H9 (cell line): Measurements from ENCODE around the gene BACH2. TPM values are rescaled to one million over a fixed set of nuclear protein-coding genes. Genes with fewer than 3 reads are reported as not detected.

Experiments used
- DNase-seq: peaks from one replicate; pipeline ENCODE4 v3.0.0-alpha.2; 2017
- H2AFZ ChIP-seq: one replicate; pipeline ENCODE4 v1.6.1; 2013; ENCODE audit warnings: mild to moderate bottlenecking, low read length, control low read depth, moderate library complexity
- H2AK5ac ChIP-seq: 2 replicates; pipeline ENCODE4 v1.6.1; 2013; ENCODE audit warnings: low read length, control low read depth, mixed read lengths; ENCODE audit not compliant: insufficient read length
- H2BK120ac ChIP-seq: one replicate; pipeline ENCODE4 v1.6.1; 2013; ENCODE audit warnings: low read depth, mild to moderate bottlenecking, low read length, control low read depth, inconsistent platforms; ENCODE audit not compliant: poor library complexity, severe bottlenecking
- H2BK12ac ChIP-seq: 2 replicates; pipeline ENCODE4 v1.6.1; 2013; ENCODE audit warnings: low read length, control low read depth, mixed read lengths, low read depth; ENCODE audit not compliant: insufficient read length
- H2BK15ac ChIP-seq: 2 replicates; pipeline ENCODE4 v1.6.1; 2013; ENCODE audit warnings: low read depth, low read length, control low read depth
- H2BK20ac ChIP-seq: one replicate; pipeline ENCODE4 v1.6.1; 2013; ENCODE audit warnings: low read depth, mild to moderate bottlenecking, low read length, control low read depth, inconsistent platforms; ENCODE audit not compliant: poor library complexity, severe bottlenecking
- H2BK5ac ChIP-seq: 2 replicates; pipeline ENCODE4 v1.6.1; 2013; ENCODE audit warnings: low read length, control low read depth, mixed read lengths; ENCODE audit not compliant: insufficient read length
- H3K14ac ChIP-seq: 2 replicates; pipeline ENCODE4 v1.6.1; 2013; ENCODE audit warnings: low read length, control low read depth; ENCODE audit not compliant: insufficient read depth
- H3K18ac ChIP-seq: 2 replicates; pipeline ENCODE4 v1.6.1; 2013; ENCODE audit warnings: low read depth, mild to moderate bottlenecking, mixed read lengths, low read length, control low read depth; ENCODE audit not compliant: insufficient read length
- H3K23ac ChIP-seq: 2 replicates; pipeline ENCODE4 v1.6.1; 2013; ENCODE audit warnings: low read length, control low read depth, mixed read lengths, low read depth; ENCODE audit not compliant: insufficient read length
- H3K23me2 ChIP-seq: 2 replicates; pipeline ENCODE4 v1.6.1; 2013; ENCODE audit warnings: low read depth, mild to moderate bottlenecking, mixed read lengths, low read length, control low read depth; ENCODE audit not compliant: insufficient read length, poor library complexity, severe bottlenecking
- H3K27ac ChIP-seq: 2 replicates; pipeline ENCODE4 v1.5.1; 2013; ENCODE audit warnings: low read length, control low read depth, mixed read lengths, low read depth; ENCODE audit not compliant: insufficient read length
- H3K27me3 ChIP-seq: 2 replicates; pipeline ENCODE4 v1.6.1; 2013; ENCODE audit warnings: low read length, control low read depth, inconsistent platforms; ENCODE audit not compliant: insufficient read depth
- H3K4ac ChIP-seq: 2 replicates; pipeline ENCODE4 v1.6.1; 2013; ENCODE audit warnings: low read depth, mild to moderate bottlenecking, control low read depth, inconsistent platforms, low read length, moderate library complexity
- H3K4me1 ChIP-seq: 2 replicates; pipeline ENCODE4 v1.6.1; 2013; ENCODE audit warnings: low read length, control low read depth, inconsistent platforms; ENCODE audit not compliant: insufficient read depth
- H3K4me2 ChIP-seq: 2 replicates; pipeline ENCODE4 v1.6.1; 2013; ENCODE audit warnings: low read length, control low read depth, mixed read lengths; ENCODE audit not compliant: insufficient read length, insufficient read depth
- H3K56ac ChIP-seq: 2 replicates; pipeline ENCODE4 v1.6.1; 2013; ENCODE audit warnings: low read depth, mild to moderate bottlenecking, mixed read lengths, low read length, control low read depth; ENCODE audit not compliant: insufficient read length
- H3K79me1 ChIP-seq: 2 replicates; pipeline ENCODE4 v1.6.1; 2013; ENCODE audit warnings: low read depth, mild to moderate bottlenecking, moderate library complexity, low read length, control low read depth, inconsistent platforms; ENCODE audit not compliant: insufficient read depth, poor library complexity, severe bottlenecking
- H3K79me2 ChIP-seq: 2 replicates; pipeline ENCODE4 v1.6.1; 2013; ENCODE audit warnings: low read length, control low read depth, inconsistent platforms; ENCODE audit not compliant: insufficient read depth
- H3K9ac ChIP-seq: 2 replicates; pipeline ENCODE4 v1.6.1; 2013; ENCODE audit warnings: low read length, control low read depth, mixed read lengths; ENCODE audit not compliant: insufficient read length; ENCODE audit errors: extremely low read depth
- H3K9me3 ChIP-seq: one replicate; pipeline ENCODE4 v1.6.1; 2013; ENCODE audit warnings: low read depth, low read length, inconsistent platforms; ENCODE audit not compliant: control insufficient read depth
- H3T11ph ChIP-seq: one replicate; pipeline ENCODE4 v1.6.1; 2013; ENCODE audit warnings: mild to moderate bottlenecking, low read length, control low read depth, inconsistent platforms
- H4K20me1 ChIP-seq: one replicate; pipeline ENCODE4 v1.6.1; 2013; ENCODE audit not compliant: control insufficient read depth, insufficient read length, insufficient read depth
- H4K5ac ChIP-seq: 2 replicates; pipeline ENCODE4 v1.6.1; 2013; ENCODE audit warnings: low read depth, mild to moderate bottlenecking, mixed read lengths, low read length, control low read depth; ENCODE audit not compliant: insufficient read length
- H4K8ac ChIP-seq: replicated peaks from 2 replicates; pipeline ENCODE4 v1.6.1; 2013; ENCODE audit warnings: low read length, control low read depth, mixed read lengths, low read depth; ENCODE audit not compliant: insufficient read length
- H4K91ac ChIP-seq: 2 replicates; pipeline ENCODE4 v1.6.1; 2013; ENCODE audit warnings: low read depth, mild to moderate bottlenecking, moderate library complexity, mixed read lengths, low read length, control low read depth; ENCODE audit not compliant: insufficient read length
- H3K27ac Mint-ChIP-seq, 3 experiments: 2 replicates in 2 of 3; 3 replicates in 1 of 3; pipeline ENCODE4 v1.8.0; 2020 to 2021; ENCODE audit warnings: mixed read lengths in 3 of 3, mild to moderate bottlenecking in 1 of 3, moderate library complexity in 1 of 3
- H3K27me3 Mint-ChIP-seq: 2 replicates; pipeline ENCODE4 v1.8.0; 2021; ENCODE audit warnings: low read depth, mild to moderate bottlenecking, moderate library complexity, mixed read lengths
- H3K36me3 Mint-ChIP-seq, 3 experiments: 2 replicates in 2 of 3; 3 replicates in 1 of 3; pipeline ENCODE4 v1.8.0; 2020 to 2021; ENCODE audit warnings: low read depth in 3 of 3, mixed read lengths in 3 of 3; ENCODE audit not compliant: insufficient read depth in 1 of 3
- H3K4me1 Mint-ChIP-seq, 2 experiments: 2 replicates each; pipeline ENCODE4 v1.8.0; 2020; ENCODE audit warnings: mixed read lengths in 2 of 2
- H3K4me3 Mint-ChIP-seq, 2 experiments: 2 replicates in 1 of 2; 3 replicates in 1 of 2; pipeline ENCODE4 v1.8.0; 2020 to 2021; ENCODE audit warnings: mild to moderate bottlenecking in 2 of 2, mixed read lengths in 2 of 2, moderate library complexity in 1 of 2
- H3K9me3 Mint-ChIP-seq, 2 experiments: 2 replicates in 1 of 2; 3 replicates in 1 of 2; pipeline ENCODE4 v1.8.0; 2020; ENCODE audit warnings: mild to moderate bottlenecking in 2 of 2, mixed read lengths in 2 of 2, moderate library complexity in 1 of 2
- WGBS: extraction: QIAGEN DNeasy Blood & Tissue Kit; methylation state at CpG from one replicate; pipeline ENCODE4 v1.1.7; 2013; ENCODE audit warnings: missing lambda C conversion rate, low lambda C conversion rate, mixed read lengths; ENCODE audit not compliant: insufficient read length; ENCODE audit errors: extremely low coverage; 5-methylcytosine and 5-hydroxymethylcytosine counted together
- total RNA-seq: library from RNA; stranded (reverse); gene quantifications from 2 replicates; pipeline ENCODE4 v1.2.1, GENCODE V29; 2021
- TF ChIP-seq, protein P1 (sequence below): fragments of 200-600 bp; sonication (generic); conservative IDR thresholded peaks from 3 replicates; pipeline ENCODE4 v1.8.0; 2021; ENCODE audit warnings: antibody characterized with exemption, mild to moderate bottlenecking

Gene BACH2
- total RNA-seq, 1 experiment from 2014 or later: 2.0 TPM

DNA sequence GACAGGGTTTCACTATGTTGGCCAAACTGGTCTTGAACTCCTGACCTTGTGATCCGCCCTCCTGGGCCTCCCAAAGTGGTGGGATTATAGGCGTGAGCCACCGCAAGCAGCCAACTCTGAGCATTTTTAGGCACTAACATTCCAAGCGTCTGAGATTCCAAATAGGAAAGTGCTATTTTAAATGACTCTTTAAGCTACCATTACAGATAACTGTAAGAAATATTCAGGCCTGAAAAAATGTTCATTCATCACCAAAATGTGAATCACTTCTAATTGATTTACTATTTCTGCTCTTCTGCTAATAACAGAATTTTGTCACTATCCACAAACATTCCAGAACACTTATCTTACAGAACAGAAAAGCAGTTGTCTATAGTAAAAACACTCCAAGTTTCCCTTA lies 106.5 kb downstream of the BACH2 start:
- H2AK5ac ChIP-seq: no peak overlapping the region
- H3K23ac ChIP-seq: no peak overlapping the region
- H3K4me1 ChIP-seq: no peaks in the 10 kb centered on the region
- H2AFZ ChIP-seq: no peak overlapping the region
- H3K27me3 Mint-ChIP-seq: no peaks in the 10 kb centered on the region
- H3K4me3 Mint-ChIP-seq: no peak overlapping the region
- no peak overlapping the region for H3T11ph ChIP-seq
- H3K4me1 Mint-ChIP-seq: peaks cover 8 to 9% of the 10 kb centered on the region in 2 experiments
- H3K27ac ChIP-seq: no peak overlapping the region
- DNase-seq: no peak
- no peak overlapping the region for H3K27ac Mint-ChIP-seq
- H3K9ac ChIP-seq: no peak overlapping the region
- H3K9me3 ChIP-seq: no peaks in the 10 kb centered on the region
- H4K5ac ChIP-seq: no peak overlapping the region
- no CpG with 5 or more reads among the region's 4 CpGs for WGBS
- H3K4me2 ChIP-seq: no peak overlapping the region
- TF ChIP-seq, protein P1, sequence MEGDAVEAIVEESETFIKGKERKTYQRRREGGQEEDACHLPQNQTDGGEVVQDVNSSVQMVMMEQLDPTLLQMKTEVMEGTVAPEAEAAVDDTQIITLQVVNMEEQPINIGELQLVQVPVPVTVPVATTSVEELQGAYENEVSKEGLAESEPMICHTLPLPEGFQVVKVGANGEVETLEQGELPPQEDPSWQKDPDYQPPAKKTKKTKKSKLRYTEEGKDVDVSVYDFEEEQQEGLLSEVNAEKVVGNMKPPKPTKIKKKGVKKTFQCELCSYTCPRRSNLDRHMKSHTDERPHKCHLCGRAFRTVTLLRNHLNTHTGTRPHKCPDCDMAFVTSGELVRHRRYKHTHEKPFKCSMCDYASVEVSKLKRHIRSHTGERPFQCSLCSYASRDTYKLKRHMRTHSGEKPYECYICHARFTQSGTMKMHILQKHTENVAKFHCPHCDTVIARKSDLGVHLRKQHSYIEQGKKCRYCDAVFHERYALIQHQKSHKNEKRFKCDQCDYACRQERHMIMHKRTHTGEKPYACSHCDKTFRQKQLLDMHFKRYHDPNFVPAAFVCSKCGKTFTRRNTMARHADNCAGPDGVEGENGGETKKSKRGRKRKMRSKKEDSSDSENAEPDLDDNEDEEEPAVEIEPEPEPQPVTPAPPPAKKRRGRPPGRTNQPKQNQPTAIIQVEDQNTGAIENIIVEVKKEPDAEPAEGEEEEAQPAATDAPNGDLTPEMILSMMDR: no peak
- no peak overlapping the region for H2BK120ac ChIP-seq
- no peaks in the 10 kb centered on the region for H3K23me2 ChIP-seq
- no peak overlapping the region for H2BK12ac ChIP-seq
- no peak overlapping the region for H2BK15ac ChIP-seq
- H3K4ac ChIP-seq: no peak overlapping the region
- H4K8ac ChIP-seq: no peak overlapping the region
- no peaks in the 10 kb centered on the region for H3K79me2 ChIP-seq
- no peaks in the 10 kb centered on the region; a peak in 1 of 7 replicates for H3K36me3 Mint-ChIP-seq
- no peaks in the 10 kb centered on the region for H4K20me1 ChIP-seq
- no peaks in the 10 kb centered on the region for H3K27me3 ChIP-seq
- H4K91ac ChIP-seq: no peak overlapping the region
- H3K18ac ChIP-seq: no peak overlapping the region
- H2BK5ac ChIP-seq: no peak overlapping the region
- no peaks in the 10 kb centered on the region for H3K79me1 ChIP-seq
- no peaks in the 10 kb centered on the region for H3K9me3 Mint-ChIP-seq
- no peak overlapping the region for H3K14ac ChIP-seq
- H3K56ac ChIP-seq: no peak overlapping the region
- H2BK20ac ChIP-seq: no peak overlapping the region
